ENCODE measurements around the gene SOSTDC1.

Gene SOSTDC1

GRCh38 chr7:16417906-16418305 is 47.6 kb downstream of the SOSTDC1 start:
- DNase-seq = no peak

DNA sequence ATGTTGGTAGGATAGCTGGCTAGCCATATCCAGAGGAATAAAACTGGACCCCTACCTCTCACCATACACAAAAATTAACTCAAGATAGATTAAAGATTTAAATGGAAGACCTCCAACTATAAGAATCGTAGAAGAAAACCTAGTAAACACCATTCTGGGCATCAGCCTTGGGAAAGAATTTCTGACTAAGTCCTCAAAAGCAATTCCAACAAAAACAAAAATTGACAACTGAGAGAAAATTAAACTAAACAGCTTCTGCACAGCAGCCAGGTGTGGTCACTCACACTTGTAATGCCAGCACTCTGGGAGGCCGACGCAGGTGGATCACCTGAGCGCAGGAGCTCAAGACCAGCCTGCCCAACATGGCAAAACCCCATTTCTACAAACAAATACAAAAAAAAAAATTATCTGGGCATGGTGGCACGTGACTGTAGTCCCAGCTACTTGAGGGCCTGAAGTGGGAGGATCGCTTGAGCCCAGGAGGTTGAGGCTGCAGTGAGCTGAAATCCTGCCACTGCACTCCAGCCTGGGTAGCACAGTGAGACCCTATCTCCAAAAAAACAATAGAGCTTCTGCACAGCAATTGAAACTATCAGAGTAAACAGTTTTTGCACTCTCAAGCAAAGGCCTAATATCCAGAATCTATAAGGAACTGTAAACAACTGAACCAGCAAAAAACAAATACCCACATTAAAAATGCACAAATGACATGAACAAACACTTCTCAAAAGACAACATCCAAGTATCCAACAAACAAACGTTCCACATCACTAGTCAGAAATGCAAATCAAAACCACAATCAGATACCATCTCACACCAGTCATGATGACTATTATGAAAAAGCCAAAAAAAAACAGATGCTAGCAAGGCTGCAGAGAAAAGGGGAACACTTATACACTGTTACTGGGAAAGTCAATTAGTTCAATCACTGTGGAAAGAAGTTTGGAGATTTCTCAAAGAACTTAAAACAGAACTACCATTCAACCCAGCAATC is 49.0 kb downstream of the SOSTDC1 start:
- DNase-seq = no peak

- no peak for DNase-seq
These were observed 53.0 kb downstream of the SOSTDC1 start for GRCh38 chr7:16412274-16413254.
